ENCODE data around the gene CEP78.

The CEP78 gene

DNA sequence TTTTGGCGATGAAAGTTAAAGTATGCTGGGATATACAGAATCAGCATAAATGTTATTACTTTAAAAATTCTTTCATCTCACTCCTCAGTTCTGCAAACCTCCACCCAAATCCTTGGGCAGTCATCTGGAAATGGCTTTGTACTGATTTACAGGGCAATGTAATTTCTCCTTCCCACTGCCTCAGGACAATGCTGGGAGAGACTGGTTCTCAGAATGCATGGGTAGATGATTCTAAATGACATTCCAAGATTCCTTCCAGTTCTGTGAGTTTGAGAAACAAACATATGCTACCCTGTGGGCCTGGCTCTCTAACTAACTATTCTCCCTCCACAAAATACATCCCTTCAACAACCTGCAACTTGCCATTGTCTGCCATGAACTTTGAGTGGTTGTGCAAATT is 53.6 kb downstream of the CEP78 start:
- DNase-seq (ENCODE audit: low spot score), result no peak
- TF ChIP-seq, protein P1, sequence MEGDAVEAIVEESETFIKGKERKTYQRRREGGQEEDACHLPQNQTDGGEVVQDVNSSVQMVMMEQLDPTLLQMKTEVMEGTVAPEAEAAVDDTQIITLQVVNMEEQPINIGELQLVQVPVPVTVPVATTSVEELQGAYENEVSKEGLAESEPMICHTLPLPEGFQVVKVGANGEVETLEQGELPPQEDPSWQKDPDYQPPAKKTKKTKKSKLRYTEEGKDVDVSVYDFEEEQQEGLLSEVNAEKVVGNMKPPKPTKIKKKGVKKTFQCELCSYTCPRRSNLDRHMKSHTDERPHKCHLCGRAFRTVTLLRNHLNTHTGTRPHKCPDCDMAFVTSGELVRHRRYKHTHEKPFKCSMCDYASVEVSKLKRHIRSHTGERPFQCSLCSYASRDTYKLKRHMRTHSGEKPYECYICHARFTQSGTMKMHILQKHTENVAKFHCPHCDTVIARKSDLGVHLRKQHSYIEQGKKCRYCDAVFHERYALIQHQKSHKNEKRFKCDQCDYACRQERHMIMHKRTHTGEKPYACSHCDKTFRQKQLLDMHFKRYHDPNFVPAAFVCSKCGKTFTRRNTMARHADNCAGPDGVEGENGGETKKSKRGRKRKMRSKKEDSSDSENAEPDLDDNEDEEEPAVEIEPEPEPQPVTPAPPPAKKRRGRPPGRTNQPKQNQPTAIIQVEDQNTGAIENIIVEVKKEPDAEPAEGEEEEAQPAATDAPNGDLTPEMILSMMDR (IDR thresholded peaks at IDR 0.05; ENCODE audit: borderline replicate concordance, control extremely low read depth, extremely low read depth, insufficient read depth, missing control alignments), result no peak
- in situ Hi-C loops (cut with MboI; ENCODE audit: low sequenced_read_pairs, unreplicated experiment), result no loop called here

DNA sequence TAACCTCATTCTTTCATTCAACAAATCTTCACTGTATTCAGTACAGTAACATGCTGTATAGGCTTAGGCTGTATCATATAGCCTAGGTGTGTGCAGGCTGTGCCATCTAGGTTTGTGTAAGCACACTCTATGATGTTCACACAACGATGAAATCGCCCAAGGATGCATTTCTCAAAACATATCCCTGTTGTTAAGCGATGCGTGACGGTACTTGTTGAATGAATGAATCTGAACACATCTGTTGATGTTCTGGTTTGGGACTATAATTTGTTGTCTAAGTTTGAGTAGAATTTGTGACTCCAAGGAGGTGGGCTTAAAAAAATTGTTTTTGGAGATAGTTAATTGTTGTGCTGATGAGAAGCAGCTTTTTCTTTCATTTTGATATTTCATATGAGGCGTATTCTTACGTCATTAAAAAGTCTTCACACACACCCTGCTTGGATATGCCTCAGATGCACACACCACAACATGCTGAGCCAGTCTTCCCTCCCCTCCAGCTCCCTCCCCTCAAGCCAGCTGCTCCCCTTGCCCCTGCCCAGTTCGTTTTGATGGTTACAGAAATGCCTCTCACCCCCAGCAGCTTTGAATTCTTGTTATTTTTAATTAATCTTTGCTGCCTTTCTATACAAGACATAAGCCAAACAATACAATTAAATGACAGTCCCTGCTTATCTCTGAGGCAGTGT is 55.5 kb downstream of the CEP78 start:
- in situ Hi-C loops (cut with MboI; ENCODE audit: low sequenced_read_pairs, unreplicated experiment), result no loop called here
- TF ChIP-seq, protein P1 (IDR thresholded peaks at IDR 0.05; ENCODE audit: borderline replicate concordance, control extremely low read depth, extremely low read depth, insufficient read depth, missing control alignments), result no peak
- DNase-seq (ENCODE audit: low spot score), result no peak

- TF ChIP-seq, protein P1 (IDR thresholded peaks at IDR 0.05; ENCODE audit: borderline replicate concordance, control extremely low read depth, extremely low read depth, insufficient read depth, missing control alignments), result no peak
- no peak for DNase-seq (ENCODE audit: low spot score)
- in situ Hi-C loops (cut with MboI; ENCODE audit: low sequenced_read_pairs, unreplicated experiment), result no loop called here
Measured at GRCh38 chr9:78292026-78292425, 56.2 kb downstream of the CEP78 start.

- in situ Hi-C loops (cut with MboI; ENCODE audit: low sequenced_read_pairs, unreplicated experiment), result no loop called here
- no peak for DNase-seq (ENCODE audit: low spot score)
Measured at GRCh38 chr9:78292716-78293497, 57.0 kb downstream of the CEP78 start.

GRCh38 chr9:78294290-78295176 is 58.7 kb downstream of the CEP78 start:
- DNase-seq (ENCODE audit: low spot score), result no peak
- in situ Hi-C loops (cut with MboI; ENCODE audit: low sequenced_read_pairs, unreplicated experiment), result no loop called here
- TF ChIP-seq, protein P1 (IDR thresholded peaks at IDR 0.05; ENCODE audit: borderline replicate concordance, control extremely low read depth, extremely low read depth, insufficient read depth, missing control alignments), result no peak

More at GRCh38 chr9:78292716-78293497, 57.0 kb downstream of the CEP78 start:
- TF ChIP-seq, protein P1 (IDR thresholded peaks at IDR 0.05; ENCODE audit: borderline replicate concordance, control extremely low read depth, extremely low read depth, insufficient read depth, missing control alignments), result no peak

GRCh38 chr9:78295177-78295575 is 59.3 kb downstream of the CEP78 start:
- no peak for DNase-seq (ENCODE audit: low spot score)
- in situ Hi-C loops (cut with MboI; ENCODE audit: low sequenced_read_pairs, unreplicated experiment), result no loop called here
- TF ChIP-seq, protein P1 (IDR thresholded peaks at IDR 0.05; ENCODE audit: borderline replicate concordance, control extremely low read depth, extremely low read depth, insufficient read depth, missing control alignments), result no peak

Measured in GM13976 (cell line).